ENCODE measurements around the gene TACC2. TPM values are rescaled to one million over a fixed set of nuclear protein-coding genes. Genes with fewer than 3 reads are reported as not detected.

The TACC2 gene
- total RNA-seq, 1 experiment from 2014 or later = 89.0 TPM

DNA sequence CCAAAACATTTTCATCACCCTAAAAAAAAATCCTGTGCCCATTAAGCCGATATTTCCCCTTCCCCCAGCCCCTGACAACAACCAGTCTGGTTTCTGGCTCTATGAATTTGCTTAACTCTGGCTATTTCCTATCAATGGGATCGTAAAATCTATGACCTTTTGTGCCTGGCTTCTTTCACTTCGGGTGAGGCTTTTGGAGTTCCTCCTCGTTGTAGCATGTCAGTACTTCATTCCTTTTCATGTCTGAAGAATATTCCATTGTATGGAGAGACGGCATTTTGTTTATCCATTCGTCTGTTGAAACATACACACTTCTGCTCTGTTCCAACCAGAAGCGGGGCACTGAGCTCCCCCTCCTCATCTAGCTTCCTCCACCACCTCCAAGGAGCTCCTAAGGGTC is 29.5 kb downstream of the TACC2 start:
- intact Hi-C loops (cut with micrococcal nuclease) = no loop called here
- no TSS peak for BruUV-seq (replicated peaks)
- H3K9me3 Mint-ChIP-seq (ENCODE audit: unreplicated experiment) = no peaks in the 10 kb centered on the region
- TF ChIP-seq, protein P1, sequence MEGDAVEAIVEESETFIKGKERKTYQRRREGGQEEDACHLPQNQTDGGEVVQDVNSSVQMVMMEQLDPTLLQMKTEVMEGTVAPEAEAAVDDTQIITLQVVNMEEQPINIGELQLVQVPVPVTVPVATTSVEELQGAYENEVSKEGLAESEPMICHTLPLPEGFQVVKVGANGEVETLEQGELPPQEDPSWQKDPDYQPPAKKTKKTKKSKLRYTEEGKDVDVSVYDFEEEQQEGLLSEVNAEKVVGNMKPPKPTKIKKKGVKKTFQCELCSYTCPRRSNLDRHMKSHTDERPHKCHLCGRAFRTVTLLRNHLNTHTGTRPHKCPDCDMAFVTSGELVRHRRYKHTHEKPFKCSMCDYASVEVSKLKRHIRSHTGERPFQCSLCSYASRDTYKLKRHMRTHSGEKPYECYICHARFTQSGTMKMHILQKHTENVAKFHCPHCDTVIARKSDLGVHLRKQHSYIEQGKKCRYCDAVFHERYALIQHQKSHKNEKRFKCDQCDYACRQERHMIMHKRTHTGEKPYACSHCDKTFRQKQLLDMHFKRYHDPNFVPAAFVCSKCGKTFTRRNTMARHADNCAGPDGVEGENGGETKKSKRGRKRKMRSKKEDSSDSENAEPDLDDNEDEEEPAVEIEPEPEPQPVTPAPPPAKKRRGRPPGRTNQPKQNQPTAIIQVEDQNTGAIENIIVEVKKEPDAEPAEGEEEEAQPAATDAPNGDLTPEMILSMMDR (IDR thresholded peaks at IDR 0.05; ENCODE audit: unreplicated experiment) = no peak
- ChIA-PET POLR2A (interaction anchor here (1.4 to 2.7 kb wide), 5 partner anchors 20 to 94 kb away, joined by 4 to 15 read pairs (median 11); no protein-coding TSS in a partner anchor), CTCF (interaction anchor here (0.6 to 0.9 kb wide), 2 partner anchors 33 to 43 kb away, joined by 3 read pairs; no protein-coding TSS in a partner anchor)
- H3K27me3 Mint-ChIP-seq (ENCODE audit: insufficient read depth, unreplicated experiment) = no peaks in the 10 kb centered on the region
- no peaks in the 10 kb centered on the region for H3K36me3 Mint-ChIP-seq (ENCODE audit: insufficient read depth, unreplicated experiment)
- peaks cover 21% of the 10 kb centered on the region for H3K4me1 Mint-ChIP-seq (ENCODE audit: insufficient read depth, unreplicated experiment)
- H3K4me3 Mint-ChIP-seq (ENCODE audit: unreplicated experiment) = peak overlapping the region; percentile 68
- DNase-seq (ENCODE audit: unreplicated experiment) = no peak
- peak overlapping the region; percentile 86 for H3K27ac Mint-ChIP-seq (ENCODE audit: low read depth, unreplicated experiment)

DNA sequence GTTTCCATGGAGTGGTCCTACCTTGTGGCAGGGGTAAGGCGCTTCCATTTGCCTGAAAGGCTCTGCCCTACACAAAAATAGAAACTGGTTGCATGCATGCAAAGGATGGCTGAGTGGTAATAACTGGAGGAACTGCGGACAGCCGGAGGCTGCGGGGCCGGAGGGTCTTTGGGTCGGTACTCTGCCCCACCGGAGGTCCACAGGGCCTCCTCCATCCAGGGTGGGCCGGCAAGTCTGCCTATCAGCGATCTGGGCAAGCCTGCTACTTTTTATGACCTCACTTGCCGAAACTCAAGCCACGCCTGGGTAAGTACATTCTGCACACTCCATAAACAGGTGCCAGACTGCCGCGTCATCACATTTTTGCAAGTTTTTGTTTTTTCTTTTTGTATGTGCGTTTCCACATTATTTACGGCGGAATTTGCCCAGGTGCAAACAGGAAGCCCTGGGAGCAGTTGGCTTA is 30.0 kb downstream of the TACC2 start:
- POLR2A ChIA-PET = interaction anchor here (1.0 to 2.7 kb wide), 11 partner anchors 21 to 107 kb away, joined by 3 to 15 read pairs (median 10); partner anchors contain the start of genes ATE1 and NSMCE4A
- no TSS peak for BruUV-seq (replicated peaks)
- CTCF ChIA-PET = interaction anchor here (0.6 to 0.9 kb wide), 2 partner anchors 33 to 44 kb away, joined by 3 read pairs; no protein-coding TSS in a partner anchor
- TF ChIP-seq, protein P1 (IDR thresholded peaks at IDR 0.05; ENCODE audit: unreplicated experiment) = no peak
- H3K27ac Mint-ChIP-seq (ENCODE audit: low read depth, unreplicated experiment) = peak overlapping the region; percentile 86
- H3K4me1 Mint-ChIP-seq (ENCODE audit: insufficient read depth, unreplicated experiment) = peaks cover 21% of the 10 kb centered on the region
- DNase-seq (ENCODE audit: unreplicated experiment) = no peak
- no peaks in the 10 kb centered on the region for H3K27me3 Mint-ChIP-seq (ENCODE audit: insufficient read depth, unreplicated experiment)
- intact Hi-C loops (cut with micrococcal nuclease) = no loop called here
- H3K4me3 Mint-ChIP-seq (ENCODE audit: unreplicated experiment) = peak overlapping the region; percentile 68
- no peaks in the 10 kb centered on the region for H3K9me3 Mint-ChIP-seq (ENCODE audit: unreplicated experiment)
- no peaks in the 10 kb centered on the region for H3K36me3 Mint-ChIP-seq (ENCODE audit: insufficient read depth, unreplicated experiment)

DNA sequence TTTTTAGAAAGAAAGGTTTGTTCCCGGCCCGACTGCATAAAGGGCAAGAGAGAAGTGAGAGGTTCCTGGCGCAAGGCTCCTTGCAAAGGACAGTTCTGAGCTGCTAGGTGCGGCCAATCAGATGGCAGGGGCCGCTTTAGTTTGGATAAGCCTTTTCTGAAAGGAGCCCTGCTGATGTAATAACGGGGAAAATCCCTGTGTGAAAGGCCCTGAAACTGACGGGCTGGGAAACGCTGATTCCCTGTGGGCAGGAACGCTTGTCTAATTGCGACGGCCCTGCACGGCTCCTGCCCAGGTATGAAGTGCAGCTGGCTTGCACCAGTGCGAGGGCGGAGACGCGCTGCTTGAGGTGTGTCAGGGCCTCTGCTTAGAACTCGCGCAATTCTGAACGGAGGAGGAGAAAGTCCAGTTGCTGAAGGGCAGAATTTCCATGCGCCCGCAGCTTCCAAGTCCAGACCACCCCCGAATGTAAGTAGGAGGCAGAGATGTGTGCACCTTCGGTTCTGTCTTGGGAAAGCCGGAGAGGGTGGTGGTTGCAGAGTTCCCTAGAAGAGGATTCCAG is 30.5 kb downstream of the TACC2 start:
- ChIA-PET CTCF (interaction anchor here (1.1 kb wide), 1 partner anchor 94 kb away, joined by 5 read pairs; no protein-coding TSS in a partner anchor), POLR2A (interaction anchor here (1.0 to 2.7 kb wide), 13 partner anchors 14 to 107 kb away, joined by 3 to 15 read pairs (median 9); partner anchors contain the start of genes ATE1 and NSMCE4A)
- intact Hi-C loops (cut with micrococcal nuclease) = no loop called here
- BruUV-seq (replicated peaks) = TSS peak; percentile 30
- peaks cover 21% of the 10 kb centered on the region for H3K4me1 Mint-ChIP-seq (ENCODE audit: insufficient read depth, unreplicated experiment)
- H3K4me3 Mint-ChIP-seq (ENCODE audit: unreplicated experiment) = peak overlapping the region; percentile 68
- H3K27ac Mint-ChIP-seq (ENCODE audit: low read depth, unreplicated experiment) = peak overlapping the region; percentile 86
- H3K9me3 Mint-ChIP-seq (ENCODE audit: unreplicated experiment) = no peaks in the 10 kb centered on the region
- no peaks in the 10 kb centered on the region for H3K27me3 Mint-ChIP-seq (ENCODE audit: insufficient read depth, unreplicated experiment)
- peak; percentile 81 for DNase-seq (ENCODE audit: unreplicated experiment)
- TF ChIP-seq, protein P1 (IDR thresholded peaks at IDR 0.05; ENCODE audit: unreplicated experiment) = no peak
- H3K36me3 Mint-ChIP-seq (ENCODE audit: insufficient read depth, unreplicated experiment) = no peaks in the 10 kb centered on the region

GRCh38 chr10:122020226-122020625 is 31.3 kb downstream of the TACC2 start:
- Mint-ChIP-seq H3K4me1 (ENCODE audit: insufficient read depth, unreplicated experiment) (peaks cover 21% of the 10 kb centered on the region), H3K27ac (ENCODE audit: low read depth, unreplicated experiment) (no peak overlapping the region), H3K36me3 (ENCODE audit: insufficient read depth, unreplicated experiment) (no peaks in the 10 kb centered on the region), H3K27me3 (ENCODE audit: insufficient read depth, unreplicated experiment) (no peaks in the 10 kb centered on the region), H3K9me3 (ENCODE audit: unreplicated experiment) (no peaks in the 10 kb centered on the region), H3K4me3 (ENCODE audit: unreplicated experiment) (peak overlapping the region; percentile 68)
- ChIA-PET POLR2A (interaction anchor here (1.0 to 2.7 kb wide), 11 partner anchors 14 to 106 kb away, joined by 3 to 15 read pairs (median 9); partner anchors contain the start of genes ATE1 and NSMCE4A), CTCF (interaction anchor here (0.7 to 1.1 kb wide), 4 partner anchors 22 to 93 kb away, joined by 3 to 6 read pairs (median 4); no protein-coding TSS in a partner anchor)
- no peak for DNase-seq (ENCODE audit: unreplicated experiment)
- intact Hi-C loops (cut with micrococcal nuclease) = no loop called here
- BruUV-seq (replicated peaks) = no TSS peak
- TF ChIP-seq, protein P1 (IDR thresholded peaks at IDR 0.05; ENCODE audit: unreplicated experiment) = no peak

Data from MCF 10A (cell line).